Neural cell (in vitro differentiated cells): ENCODE results near the gene PKP1.

ENCODE experiments used
- CTCF ChIP-seq: fragments of 450-650 bp; IDR thresholded peaks from 2 replicates; pipeline ENCODE4 v1.5.1; 2014; ENCODE audit warnings: antibody characterized with exemption, mild to moderate bottlenecking, moderate library complexity; ENCODE audit not compliant: poor library complexity, severe bottlenecking
- EP300 ChIP-seq: fragments of 450-650 bp; conservative IDR thresholded peaks from 2 replicates; pipeline ENCODE4 v1.6.1; 2014; ENCODE audit warnings: antibody characterized with exemption, mild to moderate bottlenecking, moderate library complexity; ENCODE audit not compliant: poor library complexity, severe bottlenecking
- EZH2 ChIP-seq: fragments of 200-600, 300-800 bp; shearing (Covaris generic), sonication (generic); IDR thresholded peaks from 2 replicates; pipeline ENCODE4 v1.6.1; 2014; ENCODE audit warnings: antibody characterized with exemption, low read length, borderline replicate concordance, mild to moderate bottlenecking; ENCODE audit not compliant: insufficient read depth, poor library complexity, severe bottlenecking
- POLR2AphosphoS5 ChIP-seq: IDR thresholded peaks from 2 replicates; pipeline ENCODE4 v1.6.1; 2012
- RAD21 ChIP-seq: fragments of 450-650 bp; conservative IDR thresholded peaks from 2 replicates; pipeline ENCODE4 v1.6.1; 2014; ENCODE audit warnings: antibody characterized with exemption, mild to moderate bottlenecking, moderate library complexity
- REST ChIP-seq: IDR thresholded peaks from 2 replicates; pipeline ENCODE4 v1.6.1; 2012; ENCODE audit warnings: borderline replicate concordance
- SMC3 ChIP-seq: fragments of 450-650 bp; conservative IDR thresholded peaks from 2 replicates; pipeline ENCODE4 v1.6.1; 2014; ENCODE audit warnings: antibody characterized with exemption, mild to moderate bottlenecking, moderate library complexity; ENCODE audit not compliant: poor library complexity
- TAF1 ChIP-seq: IDR thresholded peaks from 2 replicates; pipeline ENCODE4 v1.6.1; 2012; ENCODE audit warnings: low read depth

GRCh38 chr1:201331166-201331565, 47.9 kb downstream of the PKP1 start:
- no peak for TF ChIP-seq CTCF
- TF ChIP-seq POLR2AphosphoS5: no peak
- TF ChIP-seq SMC3: no peak
- no peak for TF ChIP-seq TAF1
- no peak for TF ChIP-seq RAD21
- no peak for TF ChIP-seq EP300
- no peak for TF ChIP-seq EZH2
- no peak for TF ChIP-seq REST
